OCI-LY3 (cell line): ENCODE data around the gene FETUB.

Experiments used
- H2AFZ ChIP-seq: fragments of 200-600, 300-600 bp; shearing (Covaris generic); 2 replicates; pipeline ENCODE4 v1.6.0; 2014; ENCODE audit warnings: antibody characterized with exemption, low read depth, low read length
- H3K27ac ChIP-seq: fragments of 200-600, 300-600 bp; sonication (generic); 2 replicates; pipeline ENCODE4 v1.5.1; 2014; ENCODE audit warnings: mild to moderate bottlenecking, low read length, moderate library complexity, mixed read lengths
- H3K27me3 ChIP-seq: fragments of 200-600, 300-600 bp; sonication (generic); 2 replicates; pipeline ENCODE4 v1.6.1; 2014; ENCODE audit warnings: low read depth, low read length, mixed read lengths
- H3K36me3 ChIP-seq: fragments of 200-600, 300-600 bp; sonication (generic); replicated peaks from 2 replicates; pipeline ENCODE3; 2014; ENCODE audit warnings: low read depth, low read length, mixed read lengths
- H3K4me1 ChIP-seq: fragments of 300-600, 200-600 bp; sonication (generic); 2 replicates; pipeline ENCODE4 v1.6.1; 2014; ENCODE audit warnings: low read length, mixed read lengths
- H3K4me2 ChIP-seq: fragments of 200-600, 300-600 bp; sonication (generic); 2 replicates; pipeline ENCODE4 v1.6.1; 2014; ENCODE audit warnings: low read length, mixed read lengths
- H3K4me3 ChIP-seq: fragments of 300-600, 200-600 bp; sonication (generic); 2 replicates; pipeline ENCODE4 v1.5.1; 2014; ENCODE audit warnings: antibody characterized with exemption, mild to moderate bottlenecking, low read length, moderate library complexity
- H3K79me2 ChIP-seq: fragments of 300-600, 200-600 bp; shearing (Covaris generic); 2 replicates; pipeline ENCODE4 v1.6.1; 2014; ENCODE audit warnings: mild to moderate bottlenecking, low read length, mixed read lengths
- H3K9ac ChIP-seq: fragments of 300-600, 200-600 bp; shearing (Covaris generic); 2 replicates; pipeline ENCODE4 v1.6.0; 2014; ENCODE audit warnings: mild to moderate bottlenecking, low read length, moderate library complexity
- H3K9me3 ChIP-seq: fragments of 200-600, 300-600 bp; shearing (Covaris generic); 2 replicates; pipeline ENCODE4 v1.6.1; 2014; ENCODE audit warnings: low read length, mixed read lengths; ENCODE audit not compliant: insufficient read depth
- H4K20me1 ChIP-seq: fragments of 200-600, 300-600 bp; sonication (generic); 2 replicates; pipeline ENCODE4 v1.6.1; 2016; ENCODE audit warnings: low read length, mixed read lengths; ENCODE audit not compliant: insufficient read depth
- CTCF ChIP-seq: fragments of 200-600, 300-600 bp; sonication (generic); IDR thresholded peaks from 2 replicates; pipeline ENCODE4 v1.5.1; 2014; ENCODE audit warnings: antibody characterized with exemption, low read length, low read depth
- EZH2phosphoT487 ChIP-seq: fragments of 200-600 bp; shearing (Covaris generic); IDR thresholded peaks from 2 replicates; pipeline ENCODE4 v1.6.1; 2018; ENCODE audit warnings: antibody characterized with exemption, mixed run types, low read depth

Gene FETUB

GRCh38 chr3:186594591-186595113 is 45.5 kb upstream of the FETUB start:
- no peak for TF ChIP-seq CTCF
- no peak for TF ChIP-seq EZH2phosphoT487
- no peak overlapping the region for H3K9ac ChIP-seq
- no peak overlapping the region for H3K4me3 ChIP-seq
- H3K36me3 ChIP-seq: no peaks in the 10 kb centered on the region
- no peaks in the 10 kb centered on the region for H3K79me2 ChIP-seq
- H3K27ac ChIP-seq: no peak overlapping the region
- H3K4me2 ChIP-seq: no peak overlapping the region
- H3K4me1 ChIP-seq: no peaks in the 10 kb centered on the region
- H2AFZ ChIP-seq: no peak overlapping the region
- H3K9me3 ChIP-seq: no peaks in the 10 kb centered on the region
- H4K20me1 ChIP-seq: no peaks in the 10 kb centered on the region
- no peaks in the 10 kb centered on the region for H3K27me3 ChIP-seq

GRCh38 chr3:186596568-186597287 is 43.5 kb upstream of the FETUB start:
- H3K4me3 ChIP-seq: no peak overlapping the region
- H4K20me1 ChIP-seq: no peaks in the 10 kb centered on the region
- no peaks in the 10 kb centered on the region for H3K9me3 ChIP-seq
- TF ChIP-seq CTCF: no peak
- no peak for TF ChIP-seq EZH2phosphoT487
- H3K36me3 ChIP-seq: no peaks in the 10 kb centered on the region
- H3K9ac ChIP-seq: no peak overlapping the region
- no peaks in the 10 kb centered on the region for H3K79me2 ChIP-seq
- H3K27ac ChIP-seq: no peak overlapping the region
- no peaks in the 10 kb centered on the region for H3K27me3 ChIP-seq
- no peak overlapping the region for H3K4me2 ChIP-seq
- H2AFZ ChIP-seq: no peak overlapping the region
- no peaks in the 10 kb centered on the region for H3K4me1 ChIP-seq

- Histone ChIP-seq H4K20me1 (no peaks in the 10 kb centered on the region), H3K4me2 (no peak overlapping the region), H3K4me3 (no peak overlapping the region), H3K79me2 (no peaks in the 10 kb centered on the region), H3K27me3 (no peaks in the 10 kb centered on the region), H3K9ac (no peak overlapping the region), H3K36me3 (no peaks in the 10 kb centered on the region), H2AFZ (no peak overlapping the region), H3K9me3 (no peaks in the 10 kb centered on the region), H3K4me1 (no peaks in the 10 kb centered on the region), H3K27ac (no peak overlapping the region)
- no peak for TF ChIP-seq EZH2phosphoT487
- no peak for TF ChIP-seq CTCF
These were observed 42.0 kb upstream of the FETUB start for GRCh38 chr3:186598108-186598784.

GRCh38 chr3:186598794-186599141 is 41.4 kb upstream of the FETUB start:
- Histone ChIP-seq H2AFZ (no peak overlapping the region), H3K4me2 (no peak overlapping the region), H4K20me1 (no peaks in the 10 kb centered on the region), H3K9ac (no peak overlapping the region), H3K27me3 (no peaks in the 10 kb centered on the region), H3K4me3 (no peak overlapping the region), H3K27ac (no peak overlapping the region), H3K9me3 (no peaks in the 10 kb centered on the region), H3K4me1 (no peaks in the 10 kb centered on the region), H3K36me3 (no peaks in the 10 kb centered on the region), H3K79me2 (no peaks in the 10 kb centered on the region)
- TF ChIP-seq EZH2phosphoT487: no peak
- TF ChIP-seq CTCF: no peak
